Limb (tissue), 2 donors: ENCODE results near the gene CREBL2.
"Not testable (repeated sequence)": the region's sequence is repeated elsewhere in the genome, so short reads cannot be mapped to it uniquely, and the experiment has no call there.

Experiments used
- DNase-seq, 2 donors: peaks; one replicate each; pipeline ENCODE4 v3.0.0-alpha.2; 2016; ENCODE audit errors: extremely low spot score in 2 of 2

The CREBL2 gene, protein sequence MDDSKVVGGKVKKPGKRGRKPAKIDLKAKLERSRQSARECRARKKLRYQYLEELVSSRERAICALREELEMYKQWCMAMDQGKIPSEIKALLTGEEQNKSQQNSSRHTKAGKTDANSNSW

GRCh38 chr12:12611512-12612306, at the start of gene CREBL2:
Gene CREBL2 (plus strand): TSS chr12:12611876. CDS start chr12:12612173, 297 bp downstream.
- DNase-seq, result peak; percentile 93 to 96

DNA sequence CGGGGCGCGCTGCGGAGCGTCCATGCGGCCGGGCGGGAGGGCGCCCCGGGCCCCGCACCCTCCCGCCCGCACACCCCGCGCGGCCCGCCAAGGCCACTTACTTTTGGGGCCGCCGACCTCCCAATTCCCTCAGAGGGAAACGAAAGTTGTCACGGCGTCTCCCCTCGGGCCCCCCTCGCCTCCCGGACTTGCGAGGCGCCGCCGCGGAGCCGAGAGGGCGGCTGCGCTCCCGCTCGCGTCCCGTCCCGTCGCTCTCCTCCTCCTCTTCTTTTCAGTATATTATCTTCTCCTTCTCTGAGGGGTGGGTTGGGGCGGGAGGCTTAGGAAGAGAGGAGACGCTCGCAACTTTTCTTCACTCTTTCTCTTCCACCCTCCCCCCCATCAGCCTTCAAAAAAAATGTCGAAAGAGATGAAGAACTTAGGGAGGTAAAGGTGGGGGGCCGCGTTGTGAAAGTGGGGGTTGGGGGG, 49.6 kb upstream of the CREBL2 start:
- DNase-seq, result peak; percentile 44 to 73

GRCh38 chr12:12562585-12563261, 49.0 kb upstream of the CREBL2 start, which contains the start of gene DUSP16:
Gene DUSP16 (minus strand): TSS chr12:12562863. CDS start chr12:12521098, 41,765 bp downstream.
- peak; percentile 92 to 97 for DNase-seq

GRCh38 chr12:12563290-12563928, 48.3 kb upstream of the CREBL2 start:
- DNase-seq, result no peak

- no peak for DNase-seq
Observed at GRCh38 chr12:12564911-12565310, 46.8 kb upstream of the CREBL2 start.

DNA sequence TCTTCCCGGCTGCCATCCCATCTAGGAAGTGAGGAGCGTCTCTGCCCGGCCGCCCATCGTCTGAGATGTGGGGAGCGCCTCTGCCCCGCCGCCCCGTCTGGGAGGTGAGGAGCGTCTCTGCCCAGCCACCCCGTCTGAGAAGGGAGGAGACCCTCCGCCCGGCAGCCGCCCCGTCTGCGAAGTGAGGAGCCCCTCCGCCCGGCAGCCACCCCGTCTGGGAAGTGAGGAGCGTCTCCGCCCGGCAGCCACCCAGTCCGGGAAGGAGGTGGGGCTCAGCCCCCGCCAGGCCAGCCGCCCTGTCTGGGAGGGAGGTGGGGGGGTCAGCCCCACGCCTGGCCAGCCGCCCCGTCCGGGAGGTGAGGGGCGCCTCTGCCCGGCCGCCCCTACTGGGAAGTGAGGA, 45.7 kb upstream of the CREBL2 start:
- DNase-seq, result not testable (repeated sequence)

DNA sequence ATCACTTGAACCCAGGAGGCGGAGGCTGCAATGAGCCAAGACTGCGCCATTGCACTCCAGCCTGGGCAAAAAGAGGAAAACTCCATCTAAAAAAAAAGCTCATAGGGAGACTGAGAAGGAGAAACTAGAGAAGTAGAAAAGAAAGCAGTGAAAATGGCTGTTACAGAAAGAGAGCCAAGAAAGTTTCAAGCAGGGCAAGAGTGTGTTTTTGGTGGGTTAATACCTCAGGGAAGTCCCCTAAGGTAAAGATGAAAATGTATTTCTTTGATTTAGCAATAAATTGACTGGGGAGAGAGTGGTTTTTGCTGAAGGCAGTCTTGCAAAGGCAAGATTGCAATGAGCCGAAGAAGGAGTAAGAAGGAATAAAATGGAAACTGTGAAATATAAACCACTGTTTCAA, 39.0 kb upstream of the CREBL2 start:
- no peak for DNase-seq

- DNase-seq, result no peak
Observed at GRCh38 chr12:12577786-12578185, 33.9 kb upstream of the CREBL2 start.

- not testable (repeated sequence) for DNase-seq
Observed at GRCh38 chr12:12580716-12581115, 31.0 kb upstream of the CREBL2 start.

DNA sequence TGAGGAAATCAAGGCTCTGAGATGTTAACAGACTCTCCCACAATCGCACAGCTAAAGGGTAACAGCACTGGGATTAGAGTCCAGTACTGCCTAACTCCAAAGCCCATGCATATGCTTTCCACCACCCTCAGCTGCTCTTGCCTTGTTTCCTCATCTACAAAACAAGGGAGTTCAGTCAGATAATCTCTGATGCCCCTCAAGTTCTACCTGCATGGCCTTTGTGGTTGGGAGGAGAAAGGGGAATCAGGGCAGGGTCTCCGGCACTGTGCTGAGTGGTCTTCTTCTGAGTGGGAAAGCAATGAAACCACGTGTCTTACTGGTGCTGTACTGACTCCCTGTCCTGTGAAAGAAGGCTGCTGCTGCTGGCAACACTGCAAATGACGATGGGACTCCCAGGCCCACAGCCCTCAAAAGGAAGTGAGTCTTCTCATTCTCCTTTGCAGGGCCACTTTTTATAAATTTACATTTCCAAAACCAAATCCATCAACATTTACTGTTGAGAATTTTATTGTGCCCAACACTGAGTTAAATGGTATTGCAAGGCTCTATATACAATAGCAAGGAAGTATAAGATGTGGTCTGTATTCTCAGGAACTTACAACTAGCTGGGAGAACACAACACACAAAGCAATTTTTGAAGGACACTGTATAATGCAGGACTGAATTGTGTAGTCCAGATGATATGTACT, 29.3 kb upstream of the CREBL2 start:
- no peak for DNase-seq

GRCh38 chr12:12582895-12583303, 28.8 kb upstream of the CREBL2 start:
- DNase-seq, result no peak

- no peak for DNase-seq
Observed at GRCh38 chr12:12583510-12584178, 28.0 kb upstream of the CREBL2 start.

DNA sequence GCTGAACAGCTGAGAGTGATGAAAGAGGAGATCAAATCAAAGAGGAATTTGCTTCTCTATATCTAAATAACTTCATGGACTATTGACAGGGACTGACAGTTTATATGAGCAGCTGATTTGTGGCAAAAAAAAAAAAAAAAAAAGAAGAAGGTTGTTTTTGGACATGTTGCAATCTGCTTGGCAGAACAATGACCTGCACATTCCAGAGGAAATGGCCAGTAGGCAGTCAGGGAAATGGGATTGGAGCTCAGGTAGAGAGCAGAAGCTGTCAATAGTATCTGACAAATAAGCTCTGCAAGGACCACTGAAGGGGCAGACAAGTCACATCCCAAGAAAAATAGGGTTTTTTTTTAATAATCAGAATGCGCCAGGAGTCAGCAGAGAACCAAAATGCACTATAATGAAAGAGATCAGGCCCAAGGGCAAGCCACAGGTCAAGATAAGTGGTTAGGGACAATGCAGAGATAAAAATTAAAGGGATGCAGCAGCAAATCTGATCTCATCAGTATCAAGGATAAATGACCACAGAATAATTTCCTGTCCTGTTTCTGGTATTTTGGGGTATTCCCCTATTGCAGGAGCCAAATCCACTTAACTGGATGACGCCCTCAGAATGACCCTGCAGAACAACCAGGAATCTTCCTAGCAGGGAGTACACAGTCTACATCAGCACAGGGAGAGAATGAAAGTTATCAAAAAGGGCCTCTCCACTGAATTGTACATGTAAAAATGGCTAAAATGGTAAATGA, 26.4 kb upstream of the CREBL2 start:
- DNase-seq, result no peak

DNA sequence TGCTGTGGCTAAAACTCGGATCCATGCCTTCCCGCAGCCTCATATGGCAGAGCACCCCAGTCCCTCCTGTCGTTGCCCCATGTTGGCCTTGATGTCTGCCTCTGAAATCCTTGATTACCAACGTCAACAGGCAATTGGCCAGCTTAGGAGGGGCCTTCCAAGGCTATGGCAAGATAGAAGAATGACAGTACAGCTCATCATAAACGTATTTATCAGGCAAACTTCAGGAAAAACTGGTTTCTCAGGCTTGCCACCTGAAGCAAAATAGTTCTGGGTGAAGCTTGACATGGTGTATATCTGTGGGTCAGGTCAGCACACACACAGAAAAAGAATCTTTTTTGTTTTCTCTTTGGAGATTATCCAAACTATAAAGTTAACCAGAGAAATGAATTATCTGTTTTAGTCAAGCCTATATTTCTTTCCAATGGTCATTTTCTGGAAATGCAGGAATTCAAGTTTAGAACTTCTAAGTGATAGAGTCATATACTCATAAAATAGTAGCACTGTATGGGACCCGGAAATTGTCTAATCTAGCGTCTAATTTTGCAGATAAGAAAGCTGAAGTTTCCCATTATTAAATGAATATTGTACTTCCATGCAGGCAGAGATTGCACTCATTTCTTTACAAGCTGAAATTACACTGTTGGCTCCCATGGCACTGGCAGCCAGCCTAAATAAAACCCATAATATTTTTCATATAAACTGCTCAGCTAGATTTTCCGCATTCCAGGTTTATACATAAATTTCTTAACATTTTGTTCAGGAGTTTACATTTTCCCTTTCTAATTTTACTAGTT, 24.6 kb upstream of the CREBL2 start:
- DNase-seq, result no peak

DNA sequence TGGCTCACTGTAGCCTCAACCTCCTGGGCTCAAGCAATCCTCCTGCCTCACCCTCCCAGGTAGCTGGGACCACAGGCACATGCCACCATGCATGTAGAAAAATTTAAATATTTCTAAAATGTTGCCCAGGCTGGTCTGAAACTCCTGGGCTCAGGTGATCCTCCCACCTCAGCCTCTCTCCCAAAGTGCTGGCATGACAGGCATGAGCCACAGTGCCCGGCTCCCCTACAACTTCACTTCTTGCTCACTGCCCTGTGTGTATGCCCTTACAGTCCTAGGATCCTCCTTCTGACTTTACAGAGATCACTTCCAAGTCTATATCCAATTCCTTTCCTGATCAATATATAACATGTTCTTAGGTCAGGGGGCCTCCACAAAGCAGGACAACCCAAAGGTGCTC, 23.8 kb upstream of the CREBL2 start:
- DNase-seq, result no peak

GRCh38 chr12:12588436-12588835, 23.2 kb upstream of the CREBL2 start:
- DNase-seq, result not testable (repeated sequence)

- no peak for DNase-seq
Observed at GRCh38 chr12:12590961-12591360, 20.7 kb upstream of the CREBL2 start.

DNA sequence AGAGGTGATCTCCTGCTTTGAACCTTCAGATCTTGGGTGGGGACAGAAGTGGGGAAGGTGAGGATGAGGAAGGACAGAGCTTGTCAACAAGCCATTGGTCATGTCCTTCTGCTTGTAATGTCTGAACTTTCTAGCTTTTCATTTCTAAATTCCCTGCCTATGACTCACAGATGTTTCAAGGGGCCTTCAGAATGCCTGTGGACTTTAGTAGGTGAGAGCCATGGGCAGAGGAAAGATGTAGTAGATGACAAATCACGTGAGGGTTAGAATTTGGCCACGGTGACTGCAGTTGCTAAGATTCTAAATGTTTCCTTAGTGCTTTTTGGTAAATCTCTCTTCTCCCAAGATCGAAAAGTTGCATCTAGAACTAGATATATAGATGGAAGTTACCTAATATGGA, 18.7 kb upstream of the CREBL2 start:
- DNase-seq, result no peak

- not testable (repeated sequence) for DNase-seq
Observed at GRCh38 chr12:12595929-12596328, 15.7 kb upstream of the CREBL2 start.
